ENCODE data around the gene SDK1. TPM values are rescaled to one million over a fixed set of nuclear protein-coding genes. Genes with fewer than 3 reads are reported as not detected.

The SDK1 gene
- total and polyA plus RNA-seq, 4 donors = 0.12 to 0.47 (median 0.36) TPM

DNA sequence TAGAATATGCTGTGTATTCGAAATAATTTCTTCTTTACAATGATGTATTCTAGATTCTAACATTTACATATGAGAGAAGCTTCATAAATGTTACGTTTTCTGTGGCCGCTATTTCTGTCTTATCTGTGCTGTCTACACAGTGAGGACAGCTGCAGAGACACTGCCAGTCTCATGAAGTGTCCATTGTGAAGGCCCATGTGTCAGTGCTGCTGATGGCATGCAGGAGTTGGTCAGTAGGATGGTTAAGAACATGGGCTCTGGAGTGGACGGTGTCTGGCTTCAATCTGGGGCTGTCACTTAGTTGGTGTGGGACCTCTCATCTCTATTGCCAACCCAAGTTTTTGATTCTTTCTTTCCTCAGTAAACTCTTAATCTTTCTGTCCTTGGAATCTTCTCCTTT is 137.3 kb downstream of the SDK1 start:
- H3K9ac ChIP-seq (ENCODE audit: low read depth in 1 of 2, low read length in 2 of 2) = no peak overlapping the region
- H3K4me1 ChIP-seq (ENCODE audit: control insufficient read depth in 4 of 4, insufficient read depth in 4 of 4, low read length in 3 of 4) = no peaks in the 10 kb centered on the region
- TF ChIP-seq, protein P1, sequence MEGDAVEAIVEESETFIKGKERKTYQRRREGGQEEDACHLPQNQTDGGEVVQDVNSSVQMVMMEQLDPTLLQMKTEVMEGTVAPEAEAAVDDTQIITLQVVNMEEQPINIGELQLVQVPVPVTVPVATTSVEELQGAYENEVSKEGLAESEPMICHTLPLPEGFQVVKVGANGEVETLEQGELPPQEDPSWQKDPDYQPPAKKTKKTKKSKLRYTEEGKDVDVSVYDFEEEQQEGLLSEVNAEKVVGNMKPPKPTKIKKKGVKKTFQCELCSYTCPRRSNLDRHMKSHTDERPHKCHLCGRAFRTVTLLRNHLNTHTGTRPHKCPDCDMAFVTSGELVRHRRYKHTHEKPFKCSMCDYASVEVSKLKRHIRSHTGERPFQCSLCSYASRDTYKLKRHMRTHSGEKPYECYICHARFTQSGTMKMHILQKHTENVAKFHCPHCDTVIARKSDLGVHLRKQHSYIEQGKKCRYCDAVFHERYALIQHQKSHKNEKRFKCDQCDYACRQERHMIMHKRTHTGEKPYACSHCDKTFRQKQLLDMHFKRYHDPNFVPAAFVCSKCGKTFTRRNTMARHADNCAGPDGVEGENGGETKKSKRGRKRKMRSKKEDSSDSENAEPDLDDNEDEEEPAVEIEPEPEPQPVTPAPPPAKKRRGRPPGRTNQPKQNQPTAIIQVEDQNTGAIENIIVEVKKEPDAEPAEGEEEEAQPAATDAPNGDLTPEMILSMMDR (IDR thresholded peaks at IDR 0.05; ENCODE audit: low read depth, low read length, missing input control) = no peak
- TF ChIP-seq YY1 (IDR thresholded peaks at IDR 0.05) (no peak), TAF1 (conservative IDR thresholded peaks at IDR 0.05) (no peak), HNF4A (conservative IDR thresholded peaks at IDR 0.05) (no peak), FOXA1 (IDR thresholded peaks at IDR 0.05) (no peak), RAD21 (IDR thresholded peaks at IDR 0.05) (no peak), JUND (IDR thresholded peaks at IDR 0.05) (no peak), FOXA2 (IDR thresholded peaks at IDR 0.05) (no peak), SP1 (IDR thresholded peaks at IDR 0.05) (no peak), GABPA (IDR thresholded peaks at IDR 0.05 in 1 of 2, conservative IDR thresholded peaks at IDR 0.05 in 1 of 2) (no peak), RXRA (IDR thresholded peaks at IDR 0.05) (no peak), EGR1 (IDR thresholded peaks at IDR 0.05; ENCODE audit: low read depth in 2 of 2) (no peak), HNF4G (IDR thresholded peaks at IDR 0.05) (no peak), NR2F2 (IDR thresholded peaks at IDR 0.05) (no peak)
- TF ChIP-seq, protein P2, sequence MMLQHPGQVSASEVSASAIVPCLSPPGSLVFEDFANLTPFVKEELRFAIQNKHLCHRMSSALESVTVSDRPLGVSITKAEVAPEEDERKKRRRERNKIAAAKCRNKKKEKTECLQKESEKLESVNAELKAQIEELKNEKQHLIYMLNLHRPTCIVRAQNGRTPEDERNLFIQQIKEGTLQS (IDR thresholded peaks at IDR 0.05) = no peak
- TF ChIP-seq, protein P3, sequence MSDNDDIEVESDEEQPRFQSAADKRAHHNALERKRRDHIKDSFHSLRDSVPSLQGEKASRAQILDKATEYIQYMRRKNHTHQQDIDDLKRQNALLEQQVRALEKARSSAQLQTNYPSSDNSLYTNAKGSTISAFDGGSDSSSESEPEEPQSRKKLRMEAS (IDR thresholded peaks at IDR 0.05) = no peak
- TF ChIP-seq, protein P4, sequence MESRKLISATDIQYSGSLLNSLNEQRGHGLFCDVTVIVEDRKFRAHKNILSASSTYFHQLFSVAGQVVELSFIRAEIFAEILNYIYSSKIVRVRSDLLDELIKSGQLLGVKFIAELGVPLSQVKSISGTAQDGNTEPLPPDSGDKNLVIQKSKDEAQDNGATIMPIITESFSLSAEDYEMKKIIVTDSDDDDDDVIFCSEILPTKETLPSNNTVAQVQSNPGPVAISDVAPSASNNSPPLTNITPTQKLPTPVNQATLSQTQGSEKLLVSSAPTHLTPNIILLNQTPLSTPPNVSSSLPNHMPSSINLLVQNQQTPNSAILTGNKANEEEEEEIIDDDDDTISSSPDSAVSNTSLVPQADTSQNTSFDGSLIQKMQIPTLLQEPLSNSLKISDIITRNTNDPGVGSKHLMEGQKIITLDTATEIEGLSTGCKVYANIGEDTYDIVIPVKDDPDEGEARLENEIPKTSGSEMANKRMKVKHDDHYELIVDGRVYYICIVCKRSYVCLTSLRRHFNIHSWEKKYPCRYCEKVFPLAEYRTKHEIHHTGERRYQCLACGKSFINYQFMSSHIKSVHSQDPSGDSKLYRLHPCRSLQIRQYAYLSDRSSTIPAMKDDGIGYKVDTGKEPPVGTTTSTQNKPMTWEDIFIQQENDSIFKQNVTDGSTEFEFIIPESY (IDR thresholded peaks at IDR 0.05) = no peak
- TF ChIP-seq, protein P5, sequence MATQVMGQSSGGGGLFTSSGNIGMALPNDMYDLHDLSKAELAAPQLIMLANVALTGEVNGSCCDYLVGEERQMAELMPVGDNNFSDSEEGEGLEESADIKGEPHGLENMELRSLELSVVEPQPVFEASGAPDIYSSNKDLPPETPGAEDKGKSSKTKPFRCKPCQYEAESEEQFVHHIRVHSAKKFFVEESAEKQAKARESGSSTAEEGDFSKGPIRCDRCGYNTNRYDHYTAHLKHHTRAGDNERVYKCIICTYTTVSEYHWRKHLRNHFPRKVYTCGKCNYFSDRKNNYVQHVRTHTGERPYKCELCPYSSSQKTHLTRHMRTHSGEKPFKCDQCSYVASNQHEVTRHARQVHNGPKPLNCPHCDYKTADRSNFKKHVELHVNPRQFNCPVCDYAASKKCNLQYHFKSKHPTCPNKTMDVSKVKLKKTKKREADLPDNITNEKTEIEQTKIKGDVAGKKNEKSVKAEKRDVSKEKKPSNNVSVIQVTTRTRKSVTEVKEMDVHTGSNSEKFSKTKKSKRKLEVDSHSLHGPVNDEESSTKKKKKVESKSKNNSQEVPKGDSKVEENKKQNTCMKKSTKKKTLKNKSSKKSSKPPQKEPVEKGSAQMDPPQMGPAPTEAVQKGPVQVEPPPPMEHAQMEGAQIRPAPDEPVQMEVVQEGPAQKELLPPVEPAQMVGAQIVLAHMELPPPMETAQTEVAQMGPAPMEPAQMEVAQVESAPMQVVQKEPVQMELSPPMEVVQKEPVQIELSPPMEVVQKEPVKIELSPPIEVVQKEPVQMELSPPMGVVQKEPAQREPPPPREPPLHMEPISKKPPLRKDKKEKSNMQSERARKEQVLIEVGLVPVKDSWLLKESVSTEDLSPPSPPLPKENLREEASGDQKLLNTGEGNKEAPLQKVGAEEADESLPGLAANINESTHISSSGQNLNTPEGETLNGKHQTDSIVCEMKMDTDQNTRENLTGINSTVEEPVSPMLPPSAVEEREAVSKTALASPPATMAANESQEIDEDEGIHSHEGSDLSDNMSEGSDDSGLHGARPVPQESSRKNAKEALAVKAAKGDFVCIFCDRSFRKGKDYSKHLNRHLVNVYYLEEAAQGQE (IDR thresholded peaks at IDR 0.05) = no peak
- no peak overlapping the region for H3K27ac ChIP-seq (ENCODE audit: low read depth in 1 of 2, low read length in 2 of 2)
- no peaks in the 10 kb centered on the region for H3K36me3 ChIP-seq (ENCODE audit: control insufficient read depth in 4 of 4, insufficient read depth in 3 of 4, low read depth in 1 of 4, low read length in 3 of 4)
- no peaks in the 10 kb centered on the region for H3K9me3 ChIP-seq (ENCODE audit: control insufficient read depth in 4 of 4, low read length in 3 of 4)
- peaks cover 0 to 3% (median 0%) of the 10 kb centered on the region in 4 donors for H3K27me3 ChIP-seq (ENCODE audit: control insufficient read depth in 4 of 4, insufficient read depth in 4 of 4, low read length in 3 of 4)
- DNase-seq (ENCODE audit: low spot score) = no peak
- 91% methylated on average over 4 of the region's 4 CpGs for WGBS
- no peak overlapping the region for H3K4me3 ChIP-seq (ENCODE audit: low read depth in 1 of 3, low read length in 3 of 3)

Measured in liver (tissue), 9 donors.